Heart right ventricle (tissue), 16 donors: ENCODE measurements around the gene SLC37A3. TPM values are rescaled to one million over a fixed set of nuclear protein-coding genes. Genes with fewer than 3 reads are reported as not detected.

Experiments used
- ATAC-seq, 8 donors: fragments of 200-7000 bp; cut with Tn5 transposase; one replicate each; pipeline ENCODE4 v1.9.1; 2020; ENCODE audit warnings: mild to moderate bottlenecking in 8 of 8, moderate library complexity in 8 of 8, moderate number of reproducible peaks in 1 of 8
- DNase-seq, 2 donors: peaks; one replicate each; pipeline ENCODE4 v3.0.0-alpha.2; 2020
- H3K27ac ChIP-seq, 10 donors: fragments of 200-600 bp; sonication (generic) in 2 of 10; one replicate each; pipeline versions ENCODE4 v1.5.0 to v1.8.0; 2020 to 2022; ENCODE audit warnings: mild to moderate bottlenecking in 3 of 10
- H3K27me3 ChIP-seq, 7 donors: fragments of 200-600 bp; one replicate each; pipeline ENCODE4 v1.8.0; 2021 to 2022; ENCODE audit warnings: mild to moderate bottlenecking in 2 of 7
- H3K36me3 ChIP-seq, 9 donors: fragments of 200-600 bp; sonication (generic) in 1 of 9; one replicate each; pipeline versions ENCODE4 v1.5.0 to v1.8.0; 2020 to 2022; ENCODE audit warnings: mild to moderate bottlenecking in 2 of 9
- H3K4me1 ChIP-seq, 9 donors: fragments of 200-600 bp; sonication (generic) in 1 of 9; one replicate each; pipeline versions ENCODE4 v1.5.0 to v1.8.0; 2020 to 2022; ENCODE audit warnings: mild to moderate bottlenecking in 4 of 9
- H3K4me3 ChIP-seq, 10 donors: fragments of 200-600 bp; sonication (generic) in 2 of 10; one replicate each; pipeline versions ENCODE4 v1.5.0 to v1.8.0; 2020 to 2022; ENCODE audit warnings: mild to moderate bottlenecking in 7 of 10, moderate library complexity in 2 of 10
- H3K9me3 ChIP-seq, 11 donors: fragments of 200-600 bp in 10 of 11; sonication (generic) in 2 of 11; one replicate each; pipeline versions ENCODE4 v1.5.0 to v1.8.0; 2013 to 2022; ENCODE audit warnings: mild to moderate bottlenecking in 2 of 11, control low read depth in 1 of 11, moderate library complexity in 1 of 11
- WGBS, 2 donors: extraction: QIAGEN DNeasy Blood & Tissue Kit; methylation state at CpG; one replicate each; pipeline ENCODE4 v1.1.7; 2013; ENCODE audit warnings: inconsistent platforms in 1 of 2; 5-methylcytosine and 5-hydroxymethylcytosine counted together
- intact Hi-C, 10 donors: fragments of 100-400 bp; cut with DNase I; formaldehyde crosslinking; loops; one replicate each; pipeline versions ENCODE4 v1.11.1 to v1.14.2; 2022
- polyA plus RNA-seq, 2 donors: library from polyadenylated mRNA; stranded (reverse); fragments of 200-250 nt; gene quantifications; one replicate each; pipeline ENCODE4 v1.2.3, GENCODE V29; 2013
- total RNA-seq, 10 donors: library from RNA; stranded (reverse); fragmentation: NEBNext Ultra II Directional in 3 of 10; extraction: Animal tissue kit (Norgen Biotek cat#: 25700) in 3 of 10; gene quantifications; one replicate each; pipeline versions ENCODE4 v1.2.1 to v1.2.4, GENCODE V29; 2021 to 2023
- TF ChIP-seq, protein P1 (sequence below), 9 donors: fragments of 200-600 bp; sonication (generic) in 2 of 9; IDR thresholded peaks; one replicate each; pipeline versions ENCODE4 v1.5.0 to v1.8.0; 2021 to 2022; ENCODE audit warnings: antibody characterized with exemption in 9 of 9, mild to moderate bottlenecking in 5 of 9, moderate library complexity in 1 of 9
- donor health status: Arrhythmogenic right ventricular cardiomyopathy.
- donor health status: ischemic (EF 13 %, LVEDD 7.1; RV severe dilation, severe dysfunction).
- donor health status: healthy with polysubstance abuse.
- donor health status: DM: no; HTN: yes; CAD: no.
- donor health status: DM: no; HTN: no; CAD: no.
- donor health status: ischemic (EF 25% LVEDD 6.9; RV normal size, moderate dysfunction).
- donor health status: ischemic (EF 25% LVEDD 5.7; RV mildly dilated, moderate dysfunction).
- donor health status: healthy.
- donor health status: DM: yes; HTN: yes; CAD: no.
- donor health status: Ischemic cardiomyopathy.
- donor health status: ischemic (EF 35%, LVEDD 5.7; RV mildly dilated, moderate dysfunction).
- donor health status: nonischemic (EF 11% LVEDD 7.7; RV severe dilation, severe dysfunction).
- donor health status: DM: yes; HTN: yes; CAD: no.
- donor health status: PGD.
- donor health status: ischemic (EF 29% LVEDD 5.4; RV normal size, mild dysfunction).
- donor health status: nonischemic (EF 23%, LVEDD 6.1; RV moderate dilation, normal function).

Gene SLC37A3
- total and polyA plus RNA-seq, 12 donors = 5.2 to 16.6 (median 10.1) TPM

DNA sequence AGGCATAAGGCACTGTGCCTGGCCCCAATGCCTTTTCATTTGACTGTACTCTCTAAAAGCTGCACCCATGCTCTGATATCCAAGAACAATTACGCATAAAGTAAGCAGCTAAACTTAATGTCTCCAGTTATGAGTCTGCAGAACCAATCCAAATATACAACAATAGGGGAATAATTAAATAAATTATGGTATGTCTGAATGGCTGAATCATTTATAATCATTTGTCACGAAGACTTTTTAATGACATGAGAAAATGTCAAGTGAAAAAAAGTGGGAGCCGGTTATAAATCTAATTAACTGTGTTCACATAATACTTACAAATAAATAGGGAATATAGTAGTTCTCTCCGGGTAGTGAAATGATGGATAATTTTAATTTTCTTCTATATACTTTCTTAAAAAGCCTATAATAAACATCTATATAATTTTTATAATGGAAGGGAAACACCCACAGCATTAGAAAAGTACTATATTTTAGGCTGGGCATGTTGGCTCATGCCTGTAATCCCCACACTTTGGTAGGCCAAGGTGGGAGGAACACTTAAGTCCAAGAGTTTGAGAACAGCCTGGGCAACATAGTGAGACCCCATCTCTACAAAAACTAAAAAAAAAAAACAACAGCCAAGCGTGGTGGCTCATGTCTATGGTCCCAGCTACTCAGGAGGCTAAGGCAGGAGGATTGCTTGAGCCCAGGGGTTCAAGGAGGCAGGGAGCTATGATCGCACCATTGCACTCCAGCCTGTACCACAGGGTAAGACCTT lies 14.2 kb downstream of the SLC37A3 start:
- TF ChIP-seq, protein P1, sequence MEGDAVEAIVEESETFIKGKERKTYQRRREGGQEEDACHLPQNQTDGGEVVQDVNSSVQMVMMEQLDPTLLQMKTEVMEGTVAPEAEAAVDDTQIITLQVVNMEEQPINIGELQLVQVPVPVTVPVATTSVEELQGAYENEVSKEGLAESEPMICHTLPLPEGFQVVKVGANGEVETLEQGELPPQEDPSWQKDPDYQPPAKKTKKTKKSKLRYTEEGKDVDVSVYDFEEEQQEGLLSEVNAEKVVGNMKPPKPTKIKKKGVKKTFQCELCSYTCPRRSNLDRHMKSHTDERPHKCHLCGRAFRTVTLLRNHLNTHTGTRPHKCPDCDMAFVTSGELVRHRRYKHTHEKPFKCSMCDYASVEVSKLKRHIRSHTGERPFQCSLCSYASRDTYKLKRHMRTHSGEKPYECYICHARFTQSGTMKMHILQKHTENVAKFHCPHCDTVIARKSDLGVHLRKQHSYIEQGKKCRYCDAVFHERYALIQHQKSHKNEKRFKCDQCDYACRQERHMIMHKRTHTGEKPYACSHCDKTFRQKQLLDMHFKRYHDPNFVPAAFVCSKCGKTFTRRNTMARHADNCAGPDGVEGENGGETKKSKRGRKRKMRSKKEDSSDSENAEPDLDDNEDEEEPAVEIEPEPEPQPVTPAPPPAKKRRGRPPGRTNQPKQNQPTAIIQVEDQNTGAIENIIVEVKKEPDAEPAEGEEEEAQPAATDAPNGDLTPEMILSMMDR (IDR thresholded peaks at IDR 0.05) = no peak
- Histone ChIP-seq H3K9me3 (no peaks in the 10 kb centered on the region), H3K27ac (no peak overlapping the region), H3K4me1 (peaks cover 0 to 16% (median 0%) of the 10 kb centered on the region in 9 donors), H3K4me3 (no peak overlapping the region), H3K36me3 (peaks cover 0 to 37% (median 14%) of the 10 kb centered on the region in 9 donors), H3K27me3 (no peaks in the 10 kb centered on the region)
- 97 to 99% methylated on average over 6 of the region's 6 CpGs for WGBS, 2 donors
- DNase-seq (no peak), ATAC-seq (no peak)
- intact Hi-C loops = no loop called here

- Histone ChIP-seq H3K4me1 (no peaks in the 10 kb centered on the region), H3K27me3 (no peaks in the 10 kb centered on the region), H3K9me3 (no peaks in the 10 kb centered on the region), H3K4me3 (no peak overlapping the region), H3K27ac (peak overlapping the region in 1 of 10 donors; percentile 59), H3K36me3 (peaks cover 0 to 82% (median 28%) of the 10 kb centered on the region in 9 donors)
- DNase-seq (no peak), ATAC-seq (no peak)
- 83 to 89% methylated on average over 8 of the region's 8 CpGs for WGBS, 2 donors
- intact Hi-C loops = no loop called here
- TF ChIP-seq, protein P1 (IDR thresholded peaks at IDR 0.05) = no peak
Measured at GRCh38 chr7:140375892-140376730, 22.2 kb downstream of the SLC37A3 start.

DNA sequence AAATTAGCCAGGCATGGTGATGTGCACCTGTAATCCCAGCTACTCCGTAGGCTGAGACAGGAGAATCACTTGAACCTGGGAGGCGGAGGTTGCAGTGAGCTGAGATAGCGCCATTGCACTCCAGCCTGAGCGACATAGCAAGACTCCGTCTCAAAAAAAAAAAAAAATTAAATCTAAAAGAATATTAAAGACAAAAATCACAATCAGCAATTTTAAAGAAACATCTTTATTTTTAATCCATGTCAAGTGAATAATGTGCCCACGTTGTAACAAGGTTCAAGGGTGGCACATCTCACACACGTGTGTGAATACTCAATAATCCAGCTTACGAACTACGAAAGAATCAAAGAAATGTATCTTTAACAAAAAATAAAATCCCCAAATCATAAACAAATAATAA lies 23.0 kb downstream of the SLC37A3 start:
- ATAC-seq (no peak), DNase-seq (no peak)
- Histone ChIP-seq H3K36me3 (peaks cover 0 to 75% (median 25%) of the 10 kb centered on the region in 9 donors), H3K27me3 (no peaks in the 10 kb centered on the region), H3K4me1 (no peaks in the 10 kb centered on the region), H3K9me3 (no peaks in the 10 kb centered on the region), H3K4me3 (no peak overlapping the region), H3K27ac (peak overlapping the region in 1 of 10 donors; percentile 59)
- WGBS, 2 donors = 98 to 99% methylated on average over 9 of the region's 9 CpGs
- TF ChIP-seq, protein P1 (IDR thresholded peaks at IDR 0.05) = no peak
- intact Hi-C loops = no loop called here

DNA sequence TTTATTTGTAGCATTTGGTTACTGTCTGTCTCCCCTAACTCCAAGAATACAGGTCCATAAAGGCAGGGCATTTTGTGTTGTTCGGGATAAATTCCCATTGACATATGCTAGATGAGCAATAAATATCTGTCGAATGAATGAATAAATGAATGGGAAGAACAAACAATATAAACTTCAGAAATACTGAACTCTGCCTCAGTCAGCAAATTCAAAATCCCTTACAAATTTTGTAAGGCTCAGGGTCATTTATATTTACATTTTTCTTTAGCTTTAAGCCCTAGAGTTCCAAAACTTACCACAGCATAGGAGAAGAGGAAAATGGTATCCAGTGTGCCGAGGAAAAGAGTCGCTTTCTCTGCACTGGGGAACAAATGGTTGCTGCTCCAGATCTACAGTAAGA lies 29.0 kb downstream of the SLC37A3 start:
- Histone ChIP-seq H3K27me3 (no peaks in the 10 kb centered on the region), H3K9me3 (no peaks in the 10 kb centered on the region)
- WGBS, 2 donors = 96% methylated on average over 4 of the region's 4 CpGs

More for the DNA sequence above, 29.0 kb downstream of the SLC37A3 start:
- Histone ChIP-seq H3K27ac (no peak overlapping the region), H3K36me3 (peaks cover 0 to 58% (median 0%) of the 10 kb centered on the region in 9 donors), H3K4me3 (no peak overlapping the region), H3K4me1 (no peaks in the 10 kb centered on the region)
- intact Hi-C loops = no loop called here
- no peak for ATAC-seq
- no peak for DNase-seq
- TF ChIP-seq, protein P1 (IDR thresholded peaks at IDR 0.05) = no peak
